ENCODE measurements around the gene KIF26B.

The KIF26B gene

GRCh38 chr1:245363461-245364200, 208.8 kb downstream of the KIF26B start:
- DNase-seq = no peak

GRCh38 chr1:245365095-245366020, 210.6 kb downstream of the KIF26B start:
- DNase-seq = no peak

- no peak for DNase-seq
Measured at GRCh38 chr1:245366886-245367285, 212.1 kb downstream of the KIF26B start.

GRCh38 chr1:245370175-245370825, 215.5 kb downstream of the KIF26B start:
- no peak for DNase-seq

GRCh38 chr1:245370905-245371581, 216.3 kb downstream of the KIF26B start:
- DNase-seq = no peak

GRCh38 chr1:245373131-245373530, 218.3 kb downstream of the KIF26B start:
- DNase-seq = no peak

GRCh38 chr1:245375789-245376460, 221.1 kb downstream of the KIF26B start:
- DNase-seq = no peak

- DNase-seq = no peak
Measured at GRCh38 chr1:245377854-245378253, 223.1 kb downstream of the KIF26B start.

GRCh38 chr1:245378311-245378722, 223.5 kb downstream of the KIF26B start:
- DNase-seq = no peak

- no peak for DNase-seq
Measured at GRCh38 chr1:245378745-245379144, 224.0 kb downstream of the KIF26B start.

- DNase-seq = no peak
Measured at GRCh38 chr1:245380790-245381535, 226.2 kb downstream of the KIF26B start.

GRCh38 chr1:245382981-245383380, 228.2 kb downstream of the KIF26B start:
- DNase-seq = no peak

- no peak for DNase-seq
Measured at GRCh38 chr1:245383396-245384330, 228.9 kb downstream of the KIF26B start.

GRCh38 chr1:245386297-245386971, 231.6 kb downstream of the KIF26B start:
- no peak for DNase-seq

- DNase-seq = no peak
Measured at GRCh38 chr1:245388687-245389086, 233.9 kb downstream of the KIF26B start.

GRCh38 chr1:245389873-245390272, 235.1 kb downstream of the KIF26B start:
- DNase-seq = no peak

GRCh38 chr1:245390975-245391374, 236.2 kb downstream of the KIF26B start:
- no peak for DNase-seq

- no peak for DNase-seq
Measured at GRCh38 chr1:245393694-245394093, 238.9 kb downstream of the KIF26B start.

GRCh38 chr1:245395680-245396079, 240.9 kb downstream of the KIF26B start:
- no peak for DNase-seq

GRCh38 chr1:245396615-245397014, 241.8 kb downstream of the KIF26B start:
- no peak for DNase-seq

Measured in CD4-positive, alpha-beta T cell treated with Interleukin-15 for 1 hour (primary cell).